ENCODE results near the gene SYNPO2.
"Not testable (repeated sequence)": the region's sequence is repeated elsewhere in the genome, so short reads cannot be mapped to it uniquely, and the experiment has no call there.

The SYNPO2 gene

DNA sequence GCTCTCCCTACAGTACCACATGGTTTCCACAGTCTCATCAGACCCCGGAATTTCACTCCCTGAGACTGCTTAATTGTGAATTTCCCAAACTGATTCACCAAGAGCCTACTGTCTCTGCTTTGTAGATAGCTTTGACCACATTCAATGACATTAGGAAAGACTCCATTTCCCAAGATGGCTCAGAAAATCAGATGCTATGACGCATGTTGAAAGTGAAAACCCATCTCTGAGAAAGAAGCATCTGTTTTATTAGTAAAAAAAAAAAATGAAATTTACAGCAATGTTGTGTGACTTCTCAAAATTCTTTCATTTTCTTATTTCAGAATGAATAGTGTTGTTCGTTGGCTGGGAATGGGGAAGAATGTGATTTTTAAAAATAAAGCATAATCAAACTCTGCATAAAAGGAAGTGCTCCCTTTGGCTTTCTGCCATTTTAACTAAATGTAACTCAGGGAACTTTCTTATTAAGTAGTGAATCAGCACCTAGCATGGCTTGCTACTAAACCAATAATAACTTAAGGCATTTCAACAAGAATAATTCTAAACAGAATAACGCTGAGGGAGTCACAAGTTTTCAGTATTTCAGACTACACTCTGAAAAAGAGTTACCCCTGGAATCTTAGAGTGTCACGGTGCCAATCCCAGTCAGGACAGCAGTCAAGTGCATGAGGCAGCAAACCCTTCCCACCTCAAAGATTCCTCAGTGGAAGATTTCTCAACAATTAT lies 149.6 kb downstream of the SYNPO2 start:
- no peak for DNase-seq

DNA sequence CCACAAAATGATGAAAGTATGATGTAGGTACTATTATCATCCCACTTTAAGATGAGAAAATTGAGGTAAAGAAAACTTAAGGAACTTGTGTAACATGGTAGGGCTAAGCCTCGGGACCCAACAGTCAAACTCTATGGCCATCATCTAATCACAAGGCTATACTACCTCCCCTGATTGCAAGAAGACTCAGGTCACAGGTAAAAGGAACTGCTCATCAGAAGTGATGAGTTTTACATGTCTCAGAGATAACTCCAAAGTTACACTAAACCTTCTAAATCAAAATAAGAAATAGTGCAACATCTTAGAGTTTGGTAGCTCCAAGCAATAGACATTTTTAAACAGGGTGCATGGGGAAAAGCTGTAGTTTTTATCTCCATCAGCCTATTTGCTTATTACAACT lies 150.5 kb downstream of the SYNPO2 start:
- DNase-seq = no peak

DNA sequence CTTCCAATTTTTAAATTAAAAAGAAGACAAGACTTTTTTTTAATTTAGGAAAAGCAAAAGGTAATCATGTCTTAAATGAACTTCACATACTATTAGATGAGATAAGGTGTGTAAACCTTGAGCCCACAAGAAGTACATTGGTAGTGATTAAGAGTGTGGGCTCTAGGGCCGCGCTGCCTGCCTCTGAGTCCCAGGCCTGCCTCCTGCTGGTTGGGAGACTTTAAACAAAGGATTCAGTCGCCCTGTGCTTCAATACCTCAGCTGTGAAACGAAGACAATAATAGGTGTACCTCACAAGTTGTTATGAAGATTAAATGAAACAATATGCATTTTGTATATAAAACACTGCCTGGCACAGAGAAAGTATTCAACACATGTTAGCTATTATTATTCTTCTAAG lies 151.1 kb downstream of the SYNPO2 start:
- DNase-seq = no peak

DNA sequence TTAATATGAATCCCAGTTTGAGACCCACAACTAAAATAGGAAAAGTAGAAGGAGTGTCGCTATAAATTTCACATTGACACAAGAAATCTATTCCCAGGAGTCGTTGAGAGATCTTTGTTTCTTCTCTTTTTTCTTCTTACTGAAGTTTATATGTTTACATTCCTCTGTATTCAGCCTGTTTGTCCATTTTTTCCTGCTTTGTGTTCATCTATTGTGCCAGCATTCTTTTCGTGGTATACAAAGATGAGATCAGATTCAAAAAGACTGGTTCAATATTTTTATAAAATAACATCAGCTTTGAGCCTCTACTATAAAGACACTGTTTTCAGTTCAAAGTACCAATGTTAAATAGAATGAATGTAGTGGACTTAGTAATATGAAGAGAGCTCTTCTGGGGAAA lies 151.6 kb downstream of the SYNPO2 start:
- DNase-seq = no peak

DNA sequence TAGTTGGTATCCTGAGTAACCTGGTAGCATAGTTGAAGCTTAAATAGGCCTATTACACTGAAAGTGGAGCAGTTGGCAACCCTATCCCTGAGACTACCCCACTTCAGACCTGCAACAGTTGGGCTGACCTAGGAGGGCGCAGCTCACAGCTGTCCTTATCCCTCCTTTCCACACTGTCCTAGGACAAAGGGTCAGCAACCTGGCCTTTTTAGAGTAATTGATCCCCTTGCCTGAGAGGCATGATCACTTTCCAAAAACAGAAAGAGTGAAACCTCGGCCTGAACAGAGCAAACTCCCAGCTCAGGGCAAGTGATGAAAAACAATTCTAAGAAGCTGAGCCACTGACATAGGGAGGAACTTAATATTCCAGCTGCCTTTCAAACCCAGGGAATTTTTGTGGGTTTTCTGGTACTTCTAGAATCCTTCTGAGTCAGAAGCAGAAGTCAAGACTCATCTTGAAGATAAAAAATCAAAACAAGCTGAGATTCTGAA lies 152.1 kb downstream of the SYNPO2 start:
- DNase-seq = no peak

DNA sequence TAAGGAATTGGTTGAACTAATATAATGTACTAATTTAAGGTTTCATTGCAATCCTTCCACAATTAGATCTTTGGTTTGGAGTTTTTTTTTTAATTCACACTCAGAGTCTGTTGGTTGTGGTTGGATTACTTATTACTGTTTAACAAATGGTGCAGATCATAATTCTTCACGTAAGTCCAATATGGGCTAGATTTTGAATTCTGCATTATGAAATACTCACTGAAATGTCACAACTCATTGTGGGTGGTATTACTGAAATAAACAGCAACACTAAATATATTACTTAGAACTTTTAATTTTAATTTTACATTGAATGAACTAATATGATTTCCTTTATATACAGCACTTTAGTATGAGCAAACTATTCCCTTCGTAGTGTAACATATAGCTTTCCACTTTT lies 152.7 kb downstream of the SYNPO2 start:
- DNase-seq = no peak

DNA sequence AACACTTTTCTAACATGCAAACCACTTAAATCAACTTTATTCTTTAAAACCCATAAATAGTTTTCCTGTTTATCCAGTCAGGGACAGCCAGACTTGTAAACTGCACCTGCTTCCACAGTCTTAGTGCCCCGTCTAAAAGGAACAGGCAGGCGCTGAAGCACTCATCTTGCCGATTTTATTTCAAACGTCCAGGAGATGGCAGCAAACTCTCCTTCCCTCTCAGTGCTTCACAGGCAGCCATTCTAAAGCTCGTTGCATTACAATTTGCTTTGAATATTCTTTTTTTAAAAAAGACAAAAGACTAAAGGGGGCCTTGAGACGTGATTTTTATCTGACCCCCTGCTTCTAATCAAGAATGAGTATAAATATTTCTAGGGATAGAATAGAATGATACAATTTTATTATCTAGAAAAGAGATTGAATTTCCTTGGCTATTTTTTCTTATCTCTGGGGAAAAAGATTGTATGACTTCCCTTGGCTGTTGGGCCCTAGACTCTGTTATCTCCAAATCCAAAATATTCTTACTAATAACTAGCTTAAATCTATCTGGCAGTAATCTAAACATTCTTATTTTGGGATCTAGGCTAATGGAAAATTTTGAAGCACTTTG lies 153.4 kb downstream of the SYNPO2 start:
- DNase-seq = no peak

DNA sequence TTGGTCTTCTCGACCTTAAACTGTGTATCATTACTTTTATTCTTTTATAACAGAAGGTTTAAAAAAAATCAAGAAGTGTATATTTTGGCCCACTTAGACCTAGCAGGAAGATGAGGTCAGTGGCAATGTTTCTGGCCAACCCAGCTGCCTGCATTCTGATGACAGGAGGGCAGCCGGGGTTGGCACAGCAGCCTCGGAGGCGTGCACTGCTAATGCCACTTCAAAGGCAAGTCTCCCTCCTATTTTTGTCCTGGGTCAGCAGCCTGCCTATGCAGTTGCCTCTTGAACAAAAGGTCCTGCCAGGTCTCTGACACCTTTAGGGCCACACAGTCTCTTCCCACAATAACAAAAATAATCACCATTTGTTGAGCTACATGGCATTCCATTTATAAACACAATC lies 157.6 kb downstream of the SYNPO2 start:
- DNase-seq = no peak

DNA sequence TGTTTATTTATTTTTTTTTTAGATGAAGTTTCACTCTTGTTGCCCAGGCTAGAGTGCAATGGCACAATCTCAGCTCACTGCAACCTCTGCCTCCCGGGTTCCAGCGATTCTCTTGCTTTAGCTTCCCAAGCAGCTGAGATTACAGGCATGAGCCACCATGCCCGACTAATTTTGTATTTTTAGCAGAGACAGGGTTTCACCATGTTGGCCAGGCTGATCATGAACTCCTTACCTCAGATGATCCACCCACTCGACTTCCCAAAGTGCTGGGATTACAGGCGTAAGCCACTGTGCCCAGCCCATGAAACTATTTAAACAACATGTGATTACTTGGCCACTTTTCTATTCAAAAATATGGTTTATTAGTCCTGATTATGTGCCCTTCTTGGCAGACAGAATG lies 158.4 kb downstream of the SYNPO2 start:
- DNase-seq = not testable (repeated sequence)

DNA sequence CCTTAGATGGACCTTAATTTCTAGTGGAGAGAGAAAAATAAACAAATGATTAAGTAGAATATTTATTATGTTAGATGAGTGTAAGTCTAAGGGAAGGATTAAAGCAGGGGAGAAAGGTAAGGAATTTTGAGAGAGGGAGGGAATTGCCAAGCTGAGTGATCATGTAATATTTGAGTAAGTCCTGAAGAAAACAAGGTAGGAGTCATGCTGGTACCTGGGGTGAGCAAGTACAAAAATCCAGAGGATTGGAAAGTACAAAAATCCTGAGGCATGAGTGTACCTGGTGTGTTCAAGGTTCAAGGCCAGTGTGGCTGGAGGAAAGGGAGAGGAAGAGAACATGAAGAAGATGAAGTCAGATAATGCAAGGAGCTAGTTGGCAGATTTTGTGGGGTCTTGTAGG lies 159.8 kb downstream of the SYNPO2 start:
- DNase-seq = no peak

DNA sequence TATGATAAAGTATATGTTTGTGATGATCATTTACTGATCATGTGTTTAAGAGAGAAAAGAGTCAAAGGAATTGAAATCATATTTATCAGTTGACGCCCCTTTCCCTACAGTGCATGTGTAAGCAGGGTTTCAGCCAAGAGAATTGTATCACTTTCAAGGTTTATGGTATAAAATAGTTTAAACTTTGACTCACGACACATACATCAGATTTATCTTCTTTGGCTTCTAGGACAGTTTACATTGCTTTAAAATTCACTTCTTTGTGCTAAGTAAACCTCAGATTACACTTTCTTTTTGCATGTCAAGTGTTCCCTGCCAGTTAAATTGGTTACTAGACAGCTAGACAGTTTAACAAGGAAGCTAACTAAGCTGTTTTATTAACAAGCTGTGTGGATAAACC lies 160.7 kb downstream of the SYNPO2 start:
- no peak for DNase-seq

DNA sequence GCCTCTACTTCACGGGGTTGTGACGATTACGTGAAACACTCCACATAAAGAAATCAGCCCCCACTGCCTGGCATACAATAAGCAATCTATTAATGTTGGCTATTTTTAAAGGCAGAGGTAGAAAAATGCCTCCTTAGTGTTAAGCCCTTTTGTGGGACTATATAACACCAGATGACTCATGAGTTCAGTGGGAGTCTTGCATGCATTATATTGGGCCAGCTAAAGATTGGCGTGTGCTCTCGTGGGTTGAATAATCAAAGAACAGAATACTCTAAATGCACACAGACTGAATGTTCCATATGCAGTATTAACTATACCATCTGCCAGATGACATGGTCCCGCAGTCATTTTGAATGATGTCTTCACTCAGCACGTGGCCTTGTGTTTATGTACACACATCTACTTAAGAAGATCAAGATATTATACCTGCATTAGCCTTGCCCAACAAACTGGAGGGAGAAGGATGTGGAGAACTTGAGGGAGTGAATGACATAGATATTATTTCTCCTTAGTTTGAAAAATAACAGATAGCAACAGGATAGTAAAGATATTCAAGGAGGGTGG lies 162.0 kb downstream of the SYNPO2 start:
- no peak for DNase-seq

DNA sequence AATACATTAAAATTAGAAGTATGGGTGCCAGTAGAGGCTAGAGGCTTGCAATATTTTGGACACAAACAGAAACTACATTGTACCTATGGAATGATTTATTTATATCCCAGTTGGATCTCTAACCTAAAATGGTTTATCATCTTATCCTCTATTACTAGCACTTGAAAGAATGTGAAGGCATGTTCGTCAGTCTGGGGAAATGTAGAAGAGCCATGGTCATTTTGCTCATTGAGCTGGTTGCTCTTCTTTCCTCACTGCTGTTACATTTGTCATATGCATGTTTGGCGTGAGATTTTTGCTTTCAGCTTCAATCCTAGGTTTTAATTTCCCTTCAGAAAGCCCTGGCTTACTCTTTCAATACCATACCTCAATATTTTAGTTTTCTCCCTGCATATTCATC lies 164.6 kb downstream of the SYNPO2 start:
- no peak for DNase-seq

DNA sequence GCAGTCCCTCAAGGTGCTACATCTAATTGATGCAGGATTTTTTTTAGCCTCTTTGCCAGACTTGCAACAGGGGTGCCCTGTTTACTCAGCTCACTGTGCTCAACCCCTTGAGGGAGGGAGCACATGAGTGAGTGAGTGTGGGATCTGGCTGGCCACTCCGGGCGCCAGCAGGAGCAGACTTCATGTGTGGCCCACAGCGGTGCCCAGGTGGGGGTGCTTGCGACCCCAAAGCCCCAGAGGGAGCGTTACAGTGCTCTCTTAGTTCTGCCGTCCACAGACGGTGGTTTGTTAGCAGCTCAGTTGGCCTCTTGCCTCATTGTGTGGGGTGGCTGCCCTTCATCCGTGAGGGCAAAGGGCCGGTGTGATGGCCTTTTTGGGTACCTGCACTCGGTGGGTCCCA lies 165.3 kb downstream of the SYNPO2 start:
- DNase-seq = no peak

DNA sequence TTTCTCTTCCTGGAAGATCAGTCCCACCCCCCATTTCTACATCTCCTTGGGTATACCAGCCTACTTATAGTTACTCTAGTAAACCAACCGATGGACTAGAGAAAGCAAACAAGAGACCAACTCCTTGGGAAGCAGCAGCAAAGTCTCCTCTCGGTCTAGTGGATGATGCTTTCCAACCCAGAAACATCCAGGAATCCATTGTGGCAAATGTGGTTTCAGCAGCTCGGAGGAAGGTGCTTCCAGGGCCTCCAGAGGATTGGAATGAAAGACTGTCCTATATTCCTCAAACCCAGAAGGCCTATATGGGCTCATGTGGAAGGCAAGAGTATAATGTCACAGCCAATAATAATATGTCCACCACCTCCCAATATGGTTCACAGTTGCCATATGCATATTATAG lies 168.8 kb downstream of the SYNPO2 start:
- DNase-seq = no peak

DNA sequence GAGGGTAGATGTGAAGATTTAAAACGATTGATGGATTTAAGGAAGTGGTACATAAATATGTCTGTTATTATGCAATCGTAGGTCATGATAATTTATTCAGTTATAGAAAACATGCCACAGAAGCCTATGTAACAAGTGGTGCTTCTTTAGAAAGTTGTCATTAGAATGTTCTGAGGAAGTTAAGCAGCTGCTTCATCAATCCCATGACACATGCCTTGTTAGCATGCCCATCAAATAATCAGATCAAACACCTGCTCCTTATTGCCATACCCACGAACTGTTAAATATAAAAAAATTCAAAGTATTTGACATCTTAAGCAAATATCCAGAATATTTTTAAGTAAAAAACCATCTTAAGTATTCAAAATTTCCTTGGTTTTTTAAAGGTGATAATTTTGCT lies 170.6 kb downstream of the SYNPO2 start:
- DNase-seq = no peak

DNA sequence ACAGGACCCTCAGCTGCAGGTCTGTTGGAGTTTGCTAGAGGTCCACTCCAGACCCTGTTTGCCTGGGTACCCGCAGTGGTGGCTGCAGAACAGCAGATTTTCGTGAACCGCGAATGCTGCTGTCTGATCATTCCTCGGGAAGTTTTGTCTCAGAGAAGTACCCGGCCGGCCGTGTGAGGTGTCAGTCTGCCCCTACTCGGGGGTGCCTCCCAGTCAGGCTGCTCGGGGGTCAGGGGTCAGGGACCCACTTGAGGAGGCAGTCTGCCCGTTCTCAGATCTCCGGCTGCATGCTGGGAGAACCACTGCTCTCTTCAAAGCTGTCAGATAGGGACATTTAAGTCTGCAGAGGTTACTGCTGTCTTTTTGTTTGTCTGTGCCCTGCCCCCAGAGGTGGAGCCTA lies 178.5 kb downstream of the SYNPO2 start:
- DNase-seq = not testable (repeated sequence)

DNA sequence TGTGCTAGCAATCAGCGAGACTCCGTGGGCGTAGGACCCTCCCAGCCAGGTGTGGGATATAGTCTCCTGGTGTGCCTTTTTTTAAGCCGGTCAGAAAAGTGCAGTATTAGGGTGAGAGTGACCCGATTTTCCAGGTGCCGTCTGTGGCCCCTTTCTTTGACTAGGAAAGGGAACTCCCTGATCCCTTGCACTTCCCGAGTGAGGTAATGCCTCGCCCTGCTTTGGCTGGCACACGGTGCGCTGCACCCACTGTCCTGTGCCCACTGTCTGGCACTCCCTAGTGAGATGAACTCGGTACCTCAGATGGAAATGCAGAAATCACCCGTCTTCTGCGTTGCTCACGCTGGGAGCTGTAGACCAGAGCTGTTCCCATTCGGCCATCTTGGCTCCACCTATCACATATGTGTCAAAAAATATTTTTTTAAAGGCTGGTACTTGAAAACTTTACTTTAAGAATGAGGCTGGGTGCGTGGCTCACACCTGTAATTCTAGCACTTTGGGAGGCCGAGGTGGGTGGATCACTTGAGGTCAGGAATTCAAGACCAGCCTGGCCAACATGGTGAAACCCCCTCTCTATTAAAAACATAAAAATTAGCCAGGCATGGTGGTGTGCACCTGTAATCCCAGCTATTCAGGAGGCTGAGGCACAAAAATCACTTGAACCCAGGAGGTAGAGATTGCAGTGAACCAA lies 179.2 kb downstream of the SYNPO2 start:
- not testable (repeated sequence) for DNase-seq

DNA sequence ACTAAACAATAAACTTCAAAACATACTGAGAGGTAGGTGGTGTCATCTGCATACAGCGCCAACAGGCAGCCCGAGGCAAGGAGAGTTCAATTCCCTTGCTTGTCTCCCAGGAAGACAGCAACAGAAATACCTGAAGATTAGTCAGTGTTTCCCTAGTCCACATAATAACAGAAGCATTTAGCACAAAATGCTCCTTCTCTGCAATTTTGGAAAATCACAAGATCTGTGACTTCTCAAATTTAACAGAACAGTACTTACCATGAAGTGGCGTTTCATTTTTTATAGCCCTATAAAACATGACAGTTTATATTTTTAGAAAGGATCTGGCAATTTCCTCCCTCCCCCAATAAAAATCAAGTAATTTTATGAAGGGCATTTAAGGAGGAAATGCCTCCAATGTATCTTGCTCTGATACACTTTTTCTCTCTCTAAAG lies 179.9 kb downstream of the SYNPO2 start:
- DNase-seq = no peak

DNA sequence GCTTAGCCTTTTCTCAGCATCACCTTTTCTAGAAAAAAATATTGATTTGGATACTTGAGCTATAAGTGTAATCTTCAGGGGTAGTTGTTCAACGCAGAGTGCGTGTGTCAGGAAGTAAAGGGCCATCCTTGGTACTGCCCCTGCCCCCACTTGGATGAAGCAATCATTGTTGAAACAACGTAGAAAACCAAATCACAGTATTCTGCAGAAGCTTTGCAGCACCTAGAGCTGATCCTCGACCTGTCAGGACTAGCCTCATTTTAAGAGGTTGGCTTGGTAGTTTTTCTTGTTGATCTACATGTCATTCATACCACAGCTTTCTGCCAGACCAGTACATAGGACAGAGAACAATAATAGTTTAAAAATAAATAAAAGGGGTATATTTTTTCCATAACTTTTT lies 181.6 kb downstream of the SYNPO2 start:
- no peak for DNase-seq

DNA sequence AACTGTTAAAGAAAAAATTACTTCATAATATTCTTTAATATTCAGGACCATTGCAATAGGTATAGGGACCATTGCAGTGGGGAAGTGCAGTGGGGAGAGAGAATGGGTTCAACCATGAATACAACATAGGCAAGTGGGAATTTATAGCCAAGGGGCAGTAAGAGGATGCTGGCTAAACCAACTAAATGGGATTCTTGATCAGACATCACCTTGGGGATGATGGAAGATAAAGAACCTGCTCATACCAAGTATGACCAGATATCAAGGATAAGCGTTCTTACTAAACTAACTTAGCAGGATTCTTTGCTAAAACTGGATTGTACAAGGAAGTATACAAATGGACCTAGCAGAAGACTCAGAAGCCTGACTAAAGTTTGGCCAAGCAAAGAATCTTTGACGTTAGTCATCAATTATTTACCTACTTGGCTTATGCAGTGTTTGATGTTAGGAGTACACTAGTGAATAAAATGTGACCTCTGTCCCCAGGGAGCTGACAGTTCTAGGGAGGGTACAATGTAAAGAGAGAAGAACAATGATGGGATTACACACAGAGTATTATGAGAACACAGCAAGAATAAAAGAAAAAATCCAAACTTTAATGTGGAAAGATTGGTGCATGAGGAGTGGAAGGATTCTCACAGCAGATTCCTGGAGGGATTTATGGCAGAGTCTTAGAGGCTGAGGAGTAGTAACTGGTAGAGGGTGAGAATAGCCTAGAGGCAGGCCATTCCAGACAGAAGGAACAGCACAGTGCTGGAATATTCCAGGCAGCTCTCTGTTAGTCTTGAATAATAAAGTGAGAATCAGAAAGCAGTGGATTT lies 192.3 kb downstream of the SYNPO2 start:
- DNase-seq = no peak

DNA sequence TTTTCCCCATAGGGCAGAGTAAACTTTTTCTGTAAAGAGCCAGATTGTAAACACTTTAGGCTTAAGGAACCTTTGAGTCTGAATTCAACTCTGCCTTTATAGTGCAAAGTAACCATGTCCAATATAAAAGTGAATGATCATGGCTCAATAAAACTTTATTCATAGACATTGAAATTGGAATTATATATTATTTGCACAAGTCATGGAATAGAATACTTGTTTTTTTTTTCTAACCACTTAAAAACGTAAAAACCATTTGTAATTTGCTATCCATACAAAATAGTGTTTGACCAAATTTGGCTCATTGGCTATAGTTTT lies 192.8 kb downstream of the SYNPO2 start:
- DNase-seq = no peak

DNA sequence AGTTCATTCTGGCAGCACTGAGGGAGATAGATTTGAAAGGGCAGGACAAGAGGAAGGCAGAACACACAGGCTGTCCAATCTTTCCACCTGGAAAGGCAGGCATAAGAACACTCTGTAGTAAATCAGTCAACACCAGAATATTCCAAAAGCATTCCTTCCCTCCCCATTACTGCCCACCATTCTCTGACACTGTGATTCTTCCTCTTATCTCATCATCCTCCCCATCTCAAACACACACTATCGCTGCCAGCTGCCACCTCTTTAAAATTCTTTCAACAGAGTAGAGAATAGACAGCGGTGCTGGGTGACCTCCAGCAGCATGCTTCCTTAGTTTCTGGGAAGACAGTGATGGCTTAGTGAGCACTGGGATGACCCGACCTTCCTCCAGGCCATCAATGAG lies 193.3 kb downstream of the SYNPO2 start:
- no peak for DNase-seq
